Measurements from ENCODE around the gene DNM1L. TPM values are rescaled to one million over a fixed set of nuclear protein-coding genes. Genes with fewer than 3 reads are reported as not detected.

DNM1L gene
- total RNA-seq, 2 donors from 2014 or later: 45.0 to 55.6 TPM

DNA sequence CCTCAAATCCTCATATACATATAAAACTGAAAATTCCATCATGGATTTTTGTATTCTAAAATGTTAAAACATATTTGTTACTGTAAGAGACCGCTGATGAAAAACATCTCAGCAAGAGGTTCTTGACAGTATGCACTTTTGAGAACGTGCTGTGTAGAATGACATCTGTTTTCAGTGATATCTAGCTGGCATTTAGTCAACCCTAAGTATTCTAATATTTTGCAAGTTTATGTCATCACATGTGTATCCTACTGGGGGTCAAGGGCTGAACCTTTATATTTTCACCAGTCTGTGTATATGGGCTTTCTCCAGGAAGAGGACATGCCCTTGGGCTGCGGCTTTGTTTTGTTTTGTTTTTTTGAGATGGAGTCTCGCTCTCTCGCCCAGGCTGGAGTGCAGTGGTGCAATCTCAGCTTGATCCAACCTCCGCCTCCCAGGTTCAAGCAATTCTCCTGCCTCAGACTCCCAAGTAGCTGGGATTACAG lies 98.6 kb downstream of the DNM1L start:
- H3K9ac ChIP-seq (ENCODE audit: low read depth in 2 of 2, low read length in 2 of 2): no peak overlapping the region
- H3K9me3 ChIP-seq: no peaks in the 10 kb centered on the region
- no peak overlapping the region for H3K4me3 ChIP-seq
- H3K36me3 ChIP-seq: no peaks in the 10 kb centered on the region
- no peak for DNase-seq
- peaks cover 9% of the 10 kb centered on the region for H3K4me1 ChIP-seq
- TF ChIP-seq, protein P1, sequence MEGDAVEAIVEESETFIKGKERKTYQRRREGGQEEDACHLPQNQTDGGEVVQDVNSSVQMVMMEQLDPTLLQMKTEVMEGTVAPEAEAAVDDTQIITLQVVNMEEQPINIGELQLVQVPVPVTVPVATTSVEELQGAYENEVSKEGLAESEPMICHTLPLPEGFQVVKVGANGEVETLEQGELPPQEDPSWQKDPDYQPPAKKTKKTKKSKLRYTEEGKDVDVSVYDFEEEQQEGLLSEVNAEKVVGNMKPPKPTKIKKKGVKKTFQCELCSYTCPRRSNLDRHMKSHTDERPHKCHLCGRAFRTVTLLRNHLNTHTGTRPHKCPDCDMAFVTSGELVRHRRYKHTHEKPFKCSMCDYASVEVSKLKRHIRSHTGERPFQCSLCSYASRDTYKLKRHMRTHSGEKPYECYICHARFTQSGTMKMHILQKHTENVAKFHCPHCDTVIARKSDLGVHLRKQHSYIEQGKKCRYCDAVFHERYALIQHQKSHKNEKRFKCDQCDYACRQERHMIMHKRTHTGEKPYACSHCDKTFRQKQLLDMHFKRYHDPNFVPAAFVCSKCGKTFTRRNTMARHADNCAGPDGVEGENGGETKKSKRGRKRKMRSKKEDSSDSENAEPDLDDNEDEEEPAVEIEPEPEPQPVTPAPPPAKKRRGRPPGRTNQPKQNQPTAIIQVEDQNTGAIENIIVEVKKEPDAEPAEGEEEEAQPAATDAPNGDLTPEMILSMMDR (IDR thresholded peaks at IDR 0.05): no peak
- H3K27ac ChIP-seq: no peak overlapping the region
- intact Hi-C loops (cut with DNase I): loop anchor here (5.0 kb wide), 1 partner anchor 140 kb away; no protein-coding TSS in a partner anchor
- no peaks in the 10 kb centered on the region for H3K27me3 ChIP-seq

GRCh38 chr12:32780071-32780470 lies 101.0 kb downstream of the DNM1L start:
- Histone ChIP-seq H3K4me3 (no peak overlapping the region), H3K27me3 (no peaks in the 10 kb centered on the region), H3K9ac (ENCODE audit: low read depth in 2 of 2, low read length in 2 of 2) (no peak overlapping the region), H3K27ac (no peak overlapping the region), H3K9me3 (no peaks in the 10 kb centered on the region), H3K4me1 (no peaks in the 10 kb centered on the region), H3K36me3 (no peaks in the 10 kb centered on the region)
- TF ChIP-seq, protein P1 (IDR thresholded peaks at IDR 0.05): no peak
- intact Hi-C loops (cut with DNase I): no loop called here
- DNase-seq: no peak

- no peak for DNase-seq
- intact Hi-C loops (cut with DNase I): no loop called here
- H3K4me1 ChIP-seq: no peaks in the 10 kb centered on the region
- H3K9me3 ChIP-seq: no peaks in the 10 kb centered on the region
- no peaks in the 10 kb centered on the region for H3K27me3 ChIP-seq
- H3K9ac ChIP-seq (ENCODE audit: low read depth in 2 of 2, low read length in 2 of 2): no peak overlapping the region
- no peak overlapping the region for H3K4me3 ChIP-seq
- no peak overlapping the region for H3K27ac ChIP-seq
- TF ChIP-seq, protein P1 (IDR thresholded peaks at IDR 0.05): no peak
- no peaks in the 10 kb centered on the region for H3K36me3 ChIP-seq
Observed at GRCh38 chr12:32783029-32783428, 103.9 kb downstream of the DNM1L start.

DNA sequence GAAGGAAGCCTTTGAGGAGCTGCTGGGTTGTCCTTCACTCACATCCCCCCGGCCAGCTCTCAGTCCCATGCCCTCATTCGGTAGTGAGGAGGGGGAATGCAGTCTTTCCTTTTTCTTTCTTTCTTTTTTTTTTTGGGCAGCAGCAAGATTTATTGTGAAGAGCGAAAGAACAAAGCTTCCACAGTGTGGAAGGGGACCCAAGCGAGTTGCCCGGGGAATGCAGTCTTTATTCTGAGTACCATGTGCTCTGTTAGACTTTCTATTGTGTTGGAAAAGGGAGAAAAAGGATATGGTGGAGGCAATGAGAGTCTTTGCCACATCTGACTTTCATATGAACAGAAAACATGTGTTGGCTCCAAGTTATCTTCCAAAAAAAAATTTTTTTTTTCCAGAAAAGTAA lies 106.5 kb downstream of the DNM1L start:
- intact Hi-C loops (cut with DNase I): no loop called here
- DNase-seq: no peak

GRCh38 chr12:32788405-32788804 lies 109.3 kb downstream of the DNM1L start:
- Histone ChIP-seq H3K27me3 (no peaks in the 10 kb centered on the region), H3K9me3 (no peaks in the 10 kb centered on the region), H3K9ac (ENCODE audit: low read depth in 2 of 2, low read length in 2 of 2) (no peak overlapping the region), H3K4me3 (no peak overlapping the region), H3K36me3 (no peaks in the 10 kb centered on the region), H3K27ac (no peak overlapping the region), H3K4me1 (no peaks in the 10 kb centered on the region)
- intact Hi-C loops (cut with DNase I): no loop called here
- TF ChIP-seq, protein P1 (IDR thresholded peaks at IDR 0.05): no peak
- DNase-seq: no peak

More for the DNA sequence above, 106.5 kb downstream of the DNM1L start:
- Histone ChIP-seq H3K4me3 (no peak overlapping the region), H3K9me3 (no peaks in the 10 kb centered on the region), H3K9ac (ENCODE audit: low read depth in 2 of 2, low read length in 2 of 2) (no peak overlapping the region), H3K4me1 (no peaks in the 10 kb centered on the region), H3K27ac (no peak overlapping the region), H3K27me3 (no peaks in the 10 kb centered on the region), H3K36me3 (no peaks in the 10 kb centered on the region)
- TF ChIP-seq, protein P1 (IDR thresholded peaks at IDR 0.05): no peak

All from colonic mucosa (tissue), 4 donors.